HepG2 (cell line): ENCODE results near the gene C1orf198. TPM values are rescaled to one million over a fixed set of nuclear protein-coding genes. Genes with fewer than 3 reads are reported as not detected.

Experiments
- ATAC-seq: fragments of 200-7000 bp; cut with Tn5 transposase; 3 replicates; pipeline ENCODE4 v1.9.1; 2020; ENCODE audit warnings: mild to moderate bottlenecking, moderate library complexity
- BruUV-seq: library from RNA; stranded (reverse); fragments of 400-500 nt; replicated peaks from 2 replicates; lab custom pipeline; 2021; lab: Mats Ljungman, UMichigan
- CTCF ChIA-PET: fragments of 300-600 bp; formaldehyde crosslinking; extraction: SDS; loops from one replicate; lab custom pipeline; 2021; ENCODE audit warnings: low total read pairs, inconsistent platforms, low intra/inter-chr PET ratio; lab: Yijun Ruan, JAX
- POLR2A ChIA-PET: fragments of 350-600 bp; sonication (Branson Sonifier 250); formaldehyde crosslinking; loops from one replicate; lab custom pipeline; 2020; ENCODE audit warnings: antibody characterized with exemption, inconsistent platforms; lab: Yijun Ruan, JAX
- DNase-seq: peaks from one replicate; pipeline ENCODE4 v3.0.0-alpha.2; 2015; ENCODE audit warnings: low spot score
- FAIRE-seq: peaks from 3 replicates; lab custom pipeline; 2011; peaks lifted over from hg19 to GRCh38; lab: Jason Lieb, UNC
- H2AFZ ChIP-seq: one replicate; pipeline ENCODE4 v1.6.1; 2011; ENCODE audit warnings: low read length, inconsistent platforms
- H3K27ac ChIP-seq: fragments of 300-600 bp; 3 replicates; pipeline ENCODE4 v1.8.0; 2011; ENCODE audit warnings: mixed run types, mild to moderate bottlenecking, mixed read lengths, low read length, inconsistent platforms; ENCODE audit not compliant: insufficient read depth; ENCODE audit errors: extremely low read length
- H3K27me3 ChIP-seq, 2 experiments: fragments of 200-600 bp in 1 of 2; 2 replicates in 1 of 2; 3 replicates in 1 of 2; pipeline versions ENCODE4 v1.6.0 to v1.8.0; 2011; ENCODE audit warnings: low read length in 2 of 2, mild to moderate bottlenecking in 2 of 2, moderate library complexity in 2 of 2, inconsistent platforms in 1 of 2; ENCODE audit not compliant: insufficient read depth in 2 of 2, control insufficient read depth in 1 of 2
- H3K36me3 ChIP-seq, 2 experiments: fragments of 200-600 bp in 1 of 2; replicated peaks in 1 of 2; 2 replicates in 1 of 2; 3 replicates in 1 of 2; pipeline versions ENCODE4 v1.5.1 to v1.8.0; 2011; ENCODE audit warnings: low read length in 2 of 2, inconsistent platforms in 1 of 2; ENCODE audit not compliant: insufficient read depth in 2 of 2, control insufficient read depth in 1 of 2
- H3K4me1 ChIP-seq: 2 replicates; pipeline ENCODE4 v1.5.1; 2012; ENCODE audit warnings: low read length, inconsistent platforms; ENCODE audit not compliant: insufficient read depth
- H3K4me2 ChIP-seq: 2 replicates; pipeline ENCODE4 v1.6.0; 2011; ENCODE audit warnings: low read depth, low read length, inconsistent platforms
- H3K4me3 ChIP-seq, 3 experiments: fragments of 200-600 bp in 1 of 3; sonication (generic), shearing (Covaris generic) in 1 of 3; replicated peaks in 1 of 3; 2 replicates each; pipeline ENCODE4 v1.5.1; 2011 to 2016; ENCODE audit warnings: low read length in 3 of 3, inconsistent platforms in 2 of 3, low read depth in 2 of 3, mild to moderate bottlenecking in 2 of 3, control low read depth in 1 of 3, mixed read lengths in 1 of 3; ENCODE audit not compliant: insufficient read depth in 1 of 3
- H3K79me2 ChIP-seq: one replicate; pipeline ENCODE4 v1.6.1; 2011; ENCODE audit warnings: low read length, inconsistent platforms; ENCODE audit not compliant: insufficient read depth
- H3K9ac ChIP-seq: 2 replicates; pipeline ENCODE4 v1.6.0; 2011; ENCODE audit warnings: mild to moderate bottlenecking, low read depth, low read length, inconsistent platforms; ENCODE audit not compliant: insufficient read depth
- H3K9me3 ChIP-seq: 2 replicates; pipeline ENCODE4 v1.5.1; 2012; ENCODE audit warnings: mild to moderate bottlenecking, low read length
- H4K20me1 ChIP-seq: 2 replicates; pipeline ENCODE4 v1.6.0; 2011; ENCODE audit warnings: inconsistent platforms, mild to moderate bottlenecking, low read length, moderate library complexity; ENCODE audit not compliant: insufficient read depth
- AFF4 ChIP-seq: sonication (generic); formaldehyde crosslinking; IDR thresholded peaks from 2 replicates; pipeline ENCODE4 v1.4.0; 2020; ENCODE audit warnings: missing genetic modification reagents
- DBP ChIP-seq: sonication (generic); formaldehyde crosslinking; IDR thresholded peaks from 2 replicates; pipeline ENCODE4 v1.4.0; 2020; ENCODE audit warnings: missing genetic modification reagents; ENCODE audit errors: not compliant biosample characterization
- ELF4 ChIP-seq: sonication (generic); formaldehyde crosslinking; IDR thresholded peaks from 2 replicates; pipeline ENCODE4 v1.5.0; 2020; ENCODE audit warnings: missing genetic modification reagents, mild to moderate bottlenecking, moderate library complexity, borderline replicate concordance
- PHF20 ChIP-seq: sonication (generic); formaldehyde crosslinking; IDR thresholded peaks from 2 replicates; pipeline ENCODE4 v1.5.0; 2020; ENCODE audit warnings: mild to moderate bottlenecking, missing genetic modification reagents
- PHF8 ChIP-seq: sonication (generic); formaldehyde crosslinking; IDR thresholded peaks from 2 replicates; pipeline ENCODE4 v1.5.0; 2020; ENCODE audit warnings: missing genetic modification reagents
- PLSCR1 ChIP-seq: sonication (generic); formaldehyde crosslinking; IDR thresholded peaks from 2 replicates; pipeline ENCODE4 v1.5.0; 2020; ENCODE audit warnings: missing genetic modification reagents, mild to moderate bottlenecking, borderline replicate concordance
- RFX1 ChIP-seq: fragments of 450-650 bp; IDR thresholded peaks from 2 replicates; pipeline ENCODE4 v1.6.1; 2017
- SAFB2 ChIP-seq: sonication (generic); formaldehyde crosslinking; IDR thresholded peaks from 2 replicates; pipeline ENCODE4 v1.5.1; 2020; ENCODE audit warnings: missing genetic modification reagents, low read depth, mild to moderate bottlenecking, borderline replicate concordance
- YEATS2 ChIP-seq: sonication (generic); formaldehyde crosslinking; IDR thresholded peaks from 2 replicates; pipeline ENCODE4 v1.4.0; 2020; ENCODE audit warnings: missing genetic modification reagents, borderline replicate concordance
- ZNF143 ChIP-seq: sonication (generic); formaldehyde crosslinking; IDR thresholded peaks from 2 replicates; pipeline ENCODE4 v1.4.0; 2020; ENCODE audit warnings: missing genetic modification reagents
- ZSCAN12 ChIP-seq: sonication (generic); formaldehyde crosslinking; IDR thresholded peaks from 2 replicates; pipeline ENCODE4 v1.9.0; 2021; ENCODE audit warnings: mild to moderate bottlenecking, missing genetic modification reagents
- WGBS: methylation state at CpG from one replicate; pipeline ENCODE4 v1.1.6; 2017; ENCODE audit warnings: low lambda C conversion rate; 5-methylcytosine and 5-hydroxymethylcytosine counted together
- in situ Hi-C: cut with HindIII; loops from 2 replicates; pipeline ENCODE4 v1.10.0; 2017; ENCODE audit warnings: low pct_unique_long_range_greater_than_20kb; ENCODE audit not compliant: extremely low pct_ligation_motif_present
- intact Hi-C: fragments of 100-400 bp; cut with micrococcal nuclease; formaldehyde crosslinking; loops from one replicate; pipeline ENCODE4 v1.10.0; 2022; ENCODE audit not compliant: unreplicated experiment
- polyA plus RNA-seq, 8 experiments: library from polyadenylated mRNA; depleted of rRNA in 3 of 8; stranded (reverse) in 7 of 8; unstranded in 1 of 8; fragments of >200 nt; fragmentation: Illumina TruSeq in 4 of 8; extraction: Trizol in 4 of 8; gene quantifications; 2 replicates each; pipeline versions ENCODE4 v1.2.1 to v1.2.3, GENCODE V29; 2011 to 2016; ENCODE audit warnings: low read depth in 4 of 8, missing spikeins in 1 of 8, mixed read lengths in 1 of 8; ENCODE audit not compliant: insufficient read depth in 1 of 8
- total RNA-seq, 5 experiments: library from RNA; depleted of rRNA; stranded (reverse); fragments of >200 nt; fragmentation: Illumina TruSeq; extraction: Trizol; gene quantifications; 2 replicates each; pipeline ENCODE4 v1.2.3, GENCODE V29; 2016; ENCODE audit warnings: low read depth in 1 of 5

Gene C1orf198
- total and polyA plus RNA-seq, 2 of the 13 experiments (the other 11 are each of a cell fraction or from before 2014, with no cell fraction given) = 12.7 to 13.4 TPM

- no peak for TF ChIP-seq PLSCR1 (CRISPR knock-in tag)
Measured at GRCh38 chr1:230826166-230826875, 42.0 kb downstream of the C1orf198 start (continued).

- POLR2A ChIA-PET = no interaction called here
- Histone ChIP-seq H3K4me1 (no peaks in the 10 kb centered on the region), H3K4me2 (no peak overlapping the region), H3K79me2 (no peaks in the 10 kb centered on the region), H3K9ac (no peak overlapping the region), H2AFZ (no peak overlapping the region), H3K27ac (no peak overlapping the region), H3K9me3 (no peaks in the 10 kb centered on the region), H4K20me1 (no peaks in the 10 kb centered on the region), H3K36me3 (no peaks in the 10 kb centered on the region), H3K4me3 (no peak overlapping the region), H3K27me3 (peaks cover 0 to 12% of the 10 kb centered on the region in 2 experiments; a peak in 2 of 5 replicates)
- 10% methylated on average over 3 of the region's 3 CpGs for WGBS
- in situ Hi-C loops (no loop called here), intact Hi-C loops (no loop called here)
- no TSS peak for BruUV-seq
- TF ChIP-seq PHF8 (CRISPR knock-in tag) = no peak
- no peak for TF ChIP-seq YEATS2 (CRISPR knock-in tag)
- no peak for TF ChIP-seq ZSCAN12 (CRISPR knock-in tag)
- no peak for TF ChIP-seq ELF4
- TF ChIP-seq SAFB2 (CRISPR knock-in tag) = no peak
- no peak for TF ChIP-seq PHF20 (CRISPR knock-in tag)
- TF ChIP-seq AFF4 (CRISPR knock-in tag) = no peak
- TF ChIP-seq ZNF143 (CRISPR knock-in tag) = no peak
- TF ChIP-seq DBP (CRISPR knock-in tag) = no peak
- TF ChIP-seq RFX1 = no peak
- ATAC-seq (peak; percentile 45), DNase-seq (no peak), FAIRE-seq (no peak)
- CTCF ChIA-PET = no interaction called here
Measured at GRCh38 chr1:230825761-230826160, 42.6 kb downstream of the C1orf198 start.
